Upper lobe of left lung (tissue), 6 donors: ENCODE measurements around the gene PTCHD1. TPM values are rescaled to one million over a fixed set of nuclear protein-coding genes. Genes with fewer than 3 reads are reported as not detected.

Experiments
- ATAC-seq, 2 donors: fragments of 200-7000 bp; cut with Tn5 transposase; one replicate each; pipeline ENCODE4 v1.9.1; 2022; ENCODE audit warnings: mild to moderate bottlenecking in 2 of 2, moderate library complexity in 2 of 2; ENCODE audit not compliant: low FRiP score in 2 of 2
- DNase-seq, 2 donors: peaks; one replicate each; pipeline ENCODE4 v3.0.0-alpha.2; 2019 to 2020
- H3K27ac ChIP-seq, 4 donors: fragments of 200-600 bp; sonication (generic); one replicate each; pipeline ENCODE4 v1.5.1; 2016 to 2019
- H3K27me3 ChIP-seq, 4 donors: fragments of 200-600 bp; sonication (generic); one replicate each; pipeline ENCODE4 v1.5.1; 2017 to 2019
- H3K36me3 ChIP-seq, 4 donors: fragments of 200-600 bp; sonication (generic); one replicate each; pipeline ENCODE4 v1.5.1; 2016 to 2019
- H3K4me1 ChIP-seq, 4 donors: fragments of 200-600 bp; sonication (generic); one replicate each; pipeline ENCODE4 v1.5.1; 2018 to 2019
- H3K4me3 ChIP-seq, 4 donors: fragments of 200-600 bp; sonication (generic); one replicate each; pipeline ENCODE4 v1.5.1; 2017 to 2019; ENCODE audit warnings: mild to moderate bottlenecking in 2 of 4, moderate library complexity in 1 of 4
- H3K9me3 ChIP-seq, 4 donors: fragments of 200-600 bp; sonication (generic); one replicate each; pipeline ENCODE4 v1.5.1; 2018 to 2019
- CTCF ChIP-seq, 6 experiments: fragments of 450-650 bp in 4 of 6; fragments of 200-600 bp in 2 of 6; sonication (generic) in 2 of 6; IDR thresholded peaks; one replicate each; pipeline ENCODE4 v1.5.1; 2016 to 2019; ENCODE audit warnings: antibody characterized with exemption in 6 of 6
- EP300 ChIP-seq, 4 donors: sonication (generic); formaldehyde crosslinking; IDR thresholded peaks; one replicate each; pipeline ENCODE4 v1.5.1; 2017; ENCODE audit warnings: antibody characterized with exemption in 4 of 4, control low read depth in 2 of 4
- POLR2A ChIP-seq, 4 donors: fragments of 450-650 bp; IDR thresholded peaks; one replicate each; pipeline ENCODE4 v1.5.1; 2016 to 2017; ENCODE audit warnings: antibody characterized with exemption in 4 of 4, mild to moderate bottlenecking in 2 of 4
- POLR2AphosphoS5 ChIP-seq, 2 donors: sonication (generic); formaldehyde crosslinking; IDR thresholded peaks; one replicate each; pipeline ENCODE4 v1.5.1; 2017; ENCODE audit warnings: antibody characterized with exemption in 2 of 2
- WGBS, 2 donors: methylation state at CpG; one replicate each; pipeline ENCODE4 v1.1.5; 2017 to 2018; 5-methylcytosine and 5-hydroxymethylcytosine counted together
- total RNA-seq, 6 donors: library from RNA; depleted of rRNA in 4 of 6; stranded (reverse); fragments of >200 nt in 4 of 6; gene quantifications; one replicate each; pipeline versions ENCODE4 v1.1.0 to v1.2.1, GENCODE V29; 2016 to 2021
- donor health status: DM: no; HTN: no; CAD: no; lungs with moderate emphysema.
- donor health status: DM: no; HTN: yes; CAD: no; lungs with severe emphysema.

PTCHD1 gene
- total RNA-seq, 6 donors from 2014 or later = 0.61 to 2.2 (median 1.4) TPM

- WGBS, 2 donors = 88 to 96% methylated on average over 1 of the region's 1 CpG
- DNase-seq = peak in 1 of 2 donors; percentile 24
- no peak overlapping the region for H3K4me3 ChIP-seq
These were observed 59.8 kb downstream of the PTCHD1 start for GRCh38 chrX:23394421-23394820.

GRCh38 chrX:23396263-23396662 lies 61.6 kb downstream of the PTCHD1 start:
- no peaks in the 10 kb centered on the region for H3K27me3 ChIP-seq
- ATAC-seq (no peak), DNase-seq (no peak)
- H3K9me3 ChIP-seq = no peaks in the 10 kb centered on the region
- no peak overlapping the region for H3K4me3 ChIP-seq
- TF ChIP-seq CTCF (IDR thresholded peaks at IDR 0.05) (no peak), EP300 (IDR thresholded peaks at IDR 0.05) (no peak), POLR2AphosphoS5 (IDR thresholded peaks at IDR 0.05) (no peak), POLR2A (IDR thresholded peaks at IDR 0.05) (no peak)
- 77 to 83% methylated on average over 5 of the region's 5 CpGs for WGBS, 2 donors
- H3K4me1 ChIP-seq = no peaks in the 10 kb centered on the region
- H3K27ac ChIP-seq = no peak overlapping the region
- no peaks in the 10 kb centered on the region for H3K36me3 ChIP-seq

More at GRCh38 chrX:23394421-23394820, 59.8 kb downstream of the PTCHD1 start:
- H3K4me1 ChIP-seq = no peaks in the 10 kb centered on the region
- H3K9me3 ChIP-seq = no peaks in the 10 kb centered on the region
- no peak for ATAC-seq
- no peak for TF ChIP-seq POLR2AphosphoS5 (IDR thresholded peaks at IDR 0.05)
- no peak for TF ChIP-seq POLR2A (IDR thresholded peaks at IDR 0.05)
- TF ChIP-seq CTCF (IDR thresholded peaks at IDR 0.05) = no peak
- no peak for TF ChIP-seq EP300 (IDR thresholded peaks at IDR 0.05)
- no peak overlapping the region for H3K27ac ChIP-seq
- no peaks in the 10 kb centered on the region for H3K27me3 ChIP-seq
- no peaks in the 10 kb centered on the region for H3K36me3 ChIP-seq

GRCh38 chrX:23398570-23398969 lies 63.9 kb downstream of the PTCHD1 start:
- H3K27me3 ChIP-seq = no peaks in the 10 kb centered on the region
- DNase-seq (no peak), ATAC-seq (no peak)
- WGBS, 2 donors = 70 to 82% methylated on average over 8 of the region's 8 CpGs
- no peaks in the 10 kb centered on the region for H3K4me1 ChIP-seq
- no peak overlapping the region for H3K4me3 ChIP-seq
- H3K36me3 ChIP-seq = no peaks in the 10 kb centered on the region
- no peak overlapping the region for H3K27ac ChIP-seq
- no peaks in the 10 kb centered on the region for H3K9me3 ChIP-seq
- TF ChIP-seq EP300 (IDR thresholded peaks at IDR 0.05) (no peak), POLR2AphosphoS5 (IDR thresholded peaks at IDR 0.05) (no peak), CTCF (IDR thresholded peaks at IDR 0.05) (no peak), POLR2A (IDR thresholded peaks at IDR 0.05) (no peak)

- Histone ChIP-seq H3K9me3 (no peaks in the 10 kb centered on the region), H3K27ac (no peak overlapping the region), H3K36me3 (no peaks in the 10 kb centered on the region), H3K27me3 (no peaks in the 10 kb centered on the region), H3K4me1 (no peaks in the 10 kb centered on the region), H3K4me3 (no peak overlapping the region)
- ATAC-seq (no peak), DNase-seq (no peak)
- TF ChIP-seq POLR2AphosphoS5 (IDR thresholded peaks at IDR 0.05) (no peak), CTCF (IDR thresholded peaks at IDR 0.05) (no peak), POLR2A (IDR thresholded peaks at IDR 0.05) (no peak), EP300 (IDR thresholded peaks at IDR 0.05) (no peak)
- 43 to 70% methylated on average over 6 of the region's 6 CpGs for WGBS, 2 donors
These were observed 69.2 kb downstream of the PTCHD1 start for GRCh38 chrX:23403849-23404248.

GRCh38 chrX:23422912-23423311 lies 88.3 kb downstream of the PTCHD1 start:
- Histone ChIP-seq H3K4me3 (no peak overlapping the region), H3K27me3 (no peaks in the 10 kb centered on the region), H3K36me3 (no peaks in the 10 kb centered on the region), H3K9me3 (peaks cover 0 to 24% (median 0%) of the 10 kb centered on the region in 4 donors), H3K4me1 (no peaks in the 10 kb centered on the region), H3K27ac (no peak overlapping the region)
- TF ChIP-seq POLR2AphosphoS5 (IDR thresholded peaks at IDR 0.05) = no peak
- no peak for TF ChIP-seq EP300 (IDR thresholded peaks at IDR 0.05)
- 40 to 82% methylated on average over 1 of the region's 1 CpG for WGBS, 2 donors
- DNase-seq (no peak), ATAC-seq (no peak)
